Fibroblast of villous mesenchyme (primary cell): ENCODE measurements around the gene OR10A2. TPM values are rescaled to one million over a fixed set of nuclear protein-coding genes. Genes with fewer than 3 reads are reported as not detected.

ENCODE experiments used
- DNase-seq: peaks from one replicate; pipeline ENCODE4 v3.0.0-alpha.2; 2010; ENCODE audit warnings: low read depth
- H3K4me3 ChIP-seq: 2 replicates; pipeline ENCODE4 v1.5.1; 2011; ENCODE audit warnings: low read depth, mild to moderate bottlenecking, low read length
- total RNA-seq: library from RNA; depleted of rRNA; stranded (reverse); fragments of >200 nt; gene quantifications from 2 replicates; pipeline ENCODE4 v1.2.3, GENCODE V29; 2012
- TF ChIP-seq, protein P1 (sequence below): IDR thresholded peaks from 2 replicates; pipeline ENCODE4 v1.5.1; 2012; ENCODE audit warnings: low read depth, mild to moderate bottlenecking, low read length; ENCODE audit not compliant: insufficient read depth

The OR10A2 gene
- total RNA-seq, 1 donor: not detected

DNA sequence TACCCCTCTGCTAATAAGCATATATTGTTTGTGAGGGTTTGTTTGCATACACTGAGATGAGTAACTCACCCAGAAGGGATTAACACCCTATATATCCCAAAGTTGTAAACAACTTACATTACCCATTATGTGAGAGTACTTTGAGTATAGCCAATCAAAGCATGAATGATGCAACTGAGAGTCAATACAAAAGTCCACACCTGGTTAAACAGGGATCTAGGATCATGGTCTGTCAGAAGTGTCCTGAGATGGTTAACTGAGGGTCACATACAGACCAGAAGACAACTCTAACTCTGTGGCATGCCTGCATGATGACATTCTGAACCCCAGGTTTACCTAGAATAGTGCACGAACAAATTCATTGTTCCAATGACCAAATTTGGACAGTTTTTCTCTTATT lies 34.8 kb upstream of the OR10A2 start:
- no peak overlapping the region for H3K4me3 ChIP-seq
- TF ChIP-seq, protein P1, sequence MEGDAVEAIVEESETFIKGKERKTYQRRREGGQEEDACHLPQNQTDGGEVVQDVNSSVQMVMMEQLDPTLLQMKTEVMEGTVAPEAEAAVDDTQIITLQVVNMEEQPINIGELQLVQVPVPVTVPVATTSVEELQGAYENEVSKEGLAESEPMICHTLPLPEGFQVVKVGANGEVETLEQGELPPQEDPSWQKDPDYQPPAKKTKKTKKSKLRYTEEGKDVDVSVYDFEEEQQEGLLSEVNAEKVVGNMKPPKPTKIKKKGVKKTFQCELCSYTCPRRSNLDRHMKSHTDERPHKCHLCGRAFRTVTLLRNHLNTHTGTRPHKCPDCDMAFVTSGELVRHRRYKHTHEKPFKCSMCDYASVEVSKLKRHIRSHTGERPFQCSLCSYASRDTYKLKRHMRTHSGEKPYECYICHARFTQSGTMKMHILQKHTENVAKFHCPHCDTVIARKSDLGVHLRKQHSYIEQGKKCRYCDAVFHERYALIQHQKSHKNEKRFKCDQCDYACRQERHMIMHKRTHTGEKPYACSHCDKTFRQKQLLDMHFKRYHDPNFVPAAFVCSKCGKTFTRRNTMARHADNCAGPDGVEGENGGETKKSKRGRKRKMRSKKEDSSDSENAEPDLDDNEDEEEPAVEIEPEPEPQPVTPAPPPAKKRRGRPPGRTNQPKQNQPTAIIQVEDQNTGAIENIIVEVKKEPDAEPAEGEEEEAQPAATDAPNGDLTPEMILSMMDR: no peak
- no peak for DNase-seq

DNA sequence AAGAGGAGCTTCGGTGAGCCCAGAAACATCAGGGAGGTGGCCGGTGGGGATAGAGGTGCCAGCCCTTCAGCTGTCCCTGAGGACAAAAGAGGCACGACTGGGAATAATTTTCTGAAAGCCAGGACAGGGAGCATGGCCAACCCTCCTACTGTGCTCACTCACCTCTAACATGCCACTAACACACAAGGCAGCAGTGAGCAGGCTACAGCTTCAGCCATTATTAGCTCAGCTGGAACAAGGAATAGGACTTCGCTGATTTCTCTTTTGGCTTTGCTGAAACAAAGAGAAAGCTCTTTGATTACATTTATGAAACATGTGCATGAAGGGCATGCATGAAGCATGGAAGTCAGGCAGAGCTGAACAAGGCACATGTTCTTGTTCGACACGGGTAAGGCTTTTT lies 29.5 kb upstream of the OR10A2 start:
- no peak overlapping the region for H3K4me3 ChIP-seq
- TF ChIP-seq, protein P1: no peak

DNA sequence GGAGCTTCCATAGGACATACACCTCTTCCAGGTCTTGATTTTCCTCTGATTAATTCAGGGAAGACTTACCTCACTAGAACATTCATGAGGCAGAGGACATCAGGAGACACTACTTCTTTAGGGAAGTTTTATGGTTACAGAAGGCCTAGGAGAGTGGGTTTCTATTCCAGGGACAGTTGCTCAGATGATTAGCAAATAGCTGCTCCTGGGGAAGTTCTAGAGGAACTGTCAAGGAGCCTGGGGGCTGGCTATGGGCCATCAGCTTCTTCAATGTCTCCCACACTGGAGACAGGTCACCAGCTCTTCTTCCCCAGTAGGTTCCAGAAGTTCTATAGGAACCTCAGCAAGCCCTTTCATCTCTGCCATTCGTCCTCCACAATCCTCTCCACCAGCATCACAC lies 28.8 kb upstream of the OR10A2 start:
- H3K4me3 ChIP-seq: no peak overlapping the region
- TF ChIP-seq, protein P1: no peak
- DNase-seq: no peak

More for the DNA sequence above, 29.5 kb upstream of the OR10A2 start:
- DNase-seq: no peak

DNA sequence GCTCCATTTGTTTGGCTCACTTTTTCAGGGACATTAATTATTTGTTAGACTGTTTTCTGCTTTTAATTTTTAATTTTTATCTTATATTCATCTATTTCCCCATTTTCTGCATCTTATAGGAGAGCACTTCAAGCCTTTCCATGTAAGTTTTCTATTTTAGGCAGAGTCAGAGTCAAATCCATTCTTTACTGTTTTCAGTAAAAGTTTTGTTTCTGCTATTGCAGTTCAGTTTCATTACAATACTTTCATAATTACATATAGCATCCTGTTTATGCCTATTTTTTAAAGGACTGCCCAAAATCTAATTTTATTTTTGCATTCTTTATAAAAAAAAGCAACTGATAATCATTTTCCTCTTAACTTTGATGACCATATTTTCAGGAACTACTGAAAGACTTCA lies 21.2 kb upstream of the OR10A2 start:
- H3K4me3 ChIP-seq: no peak overlapping the region
- TF ChIP-seq, protein P1: no peak
- DNase-seq: no peak

DNA sequence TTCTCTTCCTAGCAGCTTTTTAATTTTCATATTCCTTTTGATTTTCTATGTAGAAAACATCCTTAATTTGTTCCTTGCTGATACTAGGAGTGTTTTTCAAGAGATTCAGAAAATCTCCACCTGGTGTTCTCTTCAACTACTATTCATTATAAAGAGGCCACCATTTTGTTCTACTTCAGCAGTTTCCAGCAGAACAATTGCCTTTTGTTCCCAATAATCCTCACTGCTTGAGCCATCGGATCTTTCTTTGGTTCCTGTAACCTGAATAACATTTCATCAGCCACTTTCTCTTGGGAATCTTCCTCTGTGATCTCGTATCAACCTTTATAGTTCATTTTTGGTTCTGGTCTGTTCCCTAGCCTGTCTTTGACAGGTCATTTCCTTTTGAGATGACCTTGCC lies 19.2 kb upstream of the OR10A2 start:
- no peak overlapping the region for H3K4me3 ChIP-seq
- TF ChIP-seq, protein P1: no peak

DNA sequence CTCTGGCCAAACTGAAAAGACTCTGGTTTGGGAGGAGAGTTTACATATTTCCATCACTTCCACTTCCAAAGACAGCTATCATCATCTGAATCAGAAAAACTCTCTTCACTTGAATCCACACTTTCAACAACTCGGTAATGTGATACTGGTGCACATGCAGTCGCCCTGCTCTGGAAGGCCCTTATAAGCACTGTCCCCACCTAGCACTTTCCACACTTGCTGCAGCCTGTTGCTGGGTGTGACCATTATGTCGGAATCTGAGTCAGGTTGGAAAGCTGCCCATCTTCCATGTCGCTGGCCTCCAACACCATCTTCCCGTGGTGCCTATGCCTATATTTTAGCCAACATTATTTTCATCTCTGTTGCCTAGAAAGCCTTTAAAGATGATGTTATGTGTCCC lies 18.5 kb upstream of the OR10A2 start:
- no peak for DNase-seq
- TF ChIP-seq, protein P1: no peak
- no peak overlapping the region for H3K4me3 ChIP-seq

More for the DNA sequence above, 19.2 kb upstream of the OR10A2 start:
- no peak for DNase-seq

DNA sequence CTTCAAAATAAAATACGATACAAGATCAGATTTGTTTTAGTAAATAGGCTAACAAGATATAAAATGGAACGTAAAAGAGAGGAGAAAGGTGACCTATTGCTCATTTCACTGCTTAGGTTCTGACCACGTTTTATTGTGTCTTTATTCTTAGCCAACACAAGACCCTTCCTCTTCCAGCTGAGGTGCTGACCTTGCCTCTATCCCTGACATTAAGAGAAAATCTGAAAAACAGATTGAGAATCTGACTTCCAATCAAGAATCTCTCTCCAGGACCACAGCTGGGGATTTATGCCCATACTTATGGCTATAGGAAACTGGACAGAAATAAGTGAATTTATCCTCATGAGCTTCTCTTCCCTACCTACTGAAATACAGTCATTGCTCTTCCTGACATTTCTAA lies 17.5 kb upstream of the OR10A2 start, which contains the start of gene OR10A5:
OR10A5 (plus strand) TSS at position 301 of the 400 bp plus-strand sequence; CDS start at position 301, 0 bp downstream.
- TF ChIP-seq, protein P1: no peak
- no peak for DNase-seq
- no peak within 1 kb of the TSS for H3K4me3 ChIP-seq
